Inflammatory macrophage (primary cell): ENCODE results near the gene CD82.
"Not testable (repeated sequence)": the region's sequence is repeated elsewhere in the genome, so short reads cannot be mapped to it uniquely, and the experiment has no call there.

Experiments used
- DNase-seq, 2 donors: peaks; one replicate each; pipeline ENCODE4 v3.0.0-alpha.2; 2020 to 2022

CD82 gene

DNA sequence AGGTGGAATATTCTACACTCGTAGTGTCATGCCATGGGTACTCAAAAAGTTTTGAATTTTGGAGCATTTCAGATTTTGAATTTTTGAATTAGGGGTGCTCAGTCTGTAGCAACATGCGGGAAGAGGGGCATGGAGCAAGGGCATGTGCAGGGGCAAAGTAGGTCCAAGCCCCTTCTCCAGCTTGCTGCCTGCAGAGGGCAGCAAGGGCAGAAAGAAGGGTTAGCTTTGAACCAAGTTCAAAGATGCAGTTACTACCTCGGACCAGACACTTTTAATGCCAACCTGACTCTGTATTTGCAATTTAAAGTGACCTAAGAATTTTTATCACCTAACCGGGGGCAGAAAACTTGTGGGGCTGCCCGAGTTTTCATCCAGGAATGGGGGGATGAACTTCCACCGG, 68.2 kb downstream of the CD82 start:
- no peak for DNase-seq

DNA sequence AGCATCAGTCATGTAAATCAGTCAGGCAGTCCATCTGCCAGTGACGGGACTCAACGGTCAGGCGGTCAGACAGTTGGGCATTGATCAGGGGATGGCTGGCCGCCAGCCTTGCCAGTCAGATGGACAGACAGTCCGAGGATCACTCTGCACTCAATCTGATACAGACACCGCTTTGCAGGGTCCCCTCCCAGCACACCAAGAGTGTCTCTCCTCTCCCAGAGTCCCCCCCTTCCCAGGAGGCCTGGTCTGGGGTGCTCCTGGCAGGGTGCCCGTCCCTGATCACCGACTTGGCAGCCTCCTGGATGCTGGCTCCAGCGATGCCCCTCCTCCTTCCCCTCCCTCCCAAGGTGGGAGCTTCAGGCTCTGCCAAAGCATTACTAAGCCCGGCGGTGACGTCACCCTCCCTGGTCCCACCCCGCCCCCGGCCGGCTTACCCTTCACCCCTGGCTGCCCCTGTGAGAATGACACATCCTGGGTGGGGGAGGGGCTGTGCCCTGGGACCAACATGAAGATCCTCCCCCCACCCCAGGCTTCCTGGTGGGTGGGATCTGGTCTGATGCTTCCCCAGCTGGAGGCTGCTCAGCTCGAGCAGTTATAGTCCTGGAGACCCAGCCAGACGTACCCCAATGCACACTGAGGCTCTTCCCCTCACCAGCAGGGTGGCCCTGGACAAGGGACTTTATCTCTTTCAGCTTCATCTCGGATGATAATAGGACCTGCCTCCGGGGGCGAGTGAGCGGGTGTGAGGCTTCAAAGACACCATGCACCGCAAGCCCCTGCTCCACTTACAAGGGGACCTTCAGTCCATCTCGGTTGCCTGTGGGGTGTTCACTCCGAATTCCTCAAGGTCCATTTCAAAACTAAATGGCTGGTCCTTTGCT, 69.2 kb downstream of the CD82 start:
- no peak for DNase-seq

DNA sequence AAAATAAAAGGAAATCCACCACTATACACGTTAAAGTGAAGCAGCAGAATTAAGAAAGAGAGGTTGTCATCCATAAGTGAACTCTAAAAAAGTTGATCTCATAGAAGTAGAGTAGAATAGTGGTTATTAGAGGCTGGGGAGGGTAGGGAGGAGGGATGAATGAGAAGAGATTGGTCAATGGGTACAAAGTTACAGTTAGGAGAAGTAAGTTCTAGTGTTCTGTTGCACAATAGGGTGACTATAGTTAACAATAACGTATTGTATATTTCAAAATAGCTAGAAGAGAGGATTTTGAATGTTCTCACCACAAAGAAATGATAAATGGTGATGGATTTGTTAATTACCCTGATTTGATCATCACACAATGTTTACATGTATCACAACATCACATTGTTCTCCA, 72.0 kb downstream of the CD82 start:
- peak; percentile 29 to 76 for DNase-seq

DNA sequence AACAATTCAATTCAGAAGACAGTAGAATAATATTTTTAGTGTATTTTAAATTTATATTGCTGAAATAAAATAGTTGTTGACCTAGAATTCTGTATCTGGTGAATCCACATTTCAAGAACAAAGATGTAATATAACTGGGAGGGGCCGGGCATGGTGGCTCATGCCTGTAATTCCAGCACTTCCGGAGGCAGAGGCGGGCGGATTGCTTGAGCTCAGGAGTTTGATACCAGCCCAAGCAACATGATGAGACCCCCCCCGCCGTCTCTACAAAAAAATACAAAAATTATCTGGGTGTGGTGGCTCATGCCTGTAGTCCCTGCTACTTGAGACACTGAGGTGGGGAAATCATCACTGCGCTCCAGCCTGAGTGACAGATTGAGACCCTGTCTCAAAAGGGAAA, 72.6 kb downstream of the CD82 start:
- no peak for DNase-seq

DNA sequence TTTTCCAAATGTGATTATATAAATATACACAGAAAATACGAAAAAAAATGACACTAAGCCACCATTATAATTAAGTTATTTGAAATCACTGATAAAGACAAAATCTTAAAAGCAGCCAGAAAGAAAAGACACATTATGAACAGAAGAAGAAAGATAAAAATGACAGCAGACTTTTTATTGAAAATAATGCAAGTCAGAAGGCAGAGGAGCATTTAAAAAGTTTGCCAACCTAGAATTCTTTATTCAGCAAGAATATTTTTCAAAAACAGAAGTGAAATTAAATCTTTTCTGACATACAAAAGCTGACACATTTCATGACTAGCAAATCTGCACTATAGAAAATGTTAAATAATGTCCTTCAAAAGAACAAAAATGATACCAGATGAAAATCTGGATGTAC, 77.8 kb downstream of the CD82 start:
- peak in 1 of 2 donors; percentile 17 for DNase-seq

DNA sequence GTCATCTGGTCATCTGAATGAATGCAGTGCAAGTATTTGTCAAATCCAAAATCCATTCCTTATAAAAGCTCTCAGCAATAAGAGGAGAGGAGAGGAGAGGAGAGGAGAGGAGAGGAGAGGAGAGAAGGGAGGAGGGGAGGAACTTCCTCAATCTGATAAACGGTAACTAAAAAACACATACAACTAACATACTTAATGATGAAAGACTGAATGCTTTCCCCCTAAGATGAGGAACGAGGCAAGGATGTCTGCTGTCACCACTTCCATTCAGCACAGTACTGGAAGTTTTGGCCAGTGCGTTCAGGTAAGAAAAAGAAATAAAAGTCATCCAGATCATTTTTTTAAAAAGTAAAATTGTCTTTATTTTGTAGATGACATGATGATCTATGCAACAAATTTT, 80.4 kb downstream of the CD82 start:
- peak in 1 of 2 donors; percentile 7 for DNase-seq

DNA sequence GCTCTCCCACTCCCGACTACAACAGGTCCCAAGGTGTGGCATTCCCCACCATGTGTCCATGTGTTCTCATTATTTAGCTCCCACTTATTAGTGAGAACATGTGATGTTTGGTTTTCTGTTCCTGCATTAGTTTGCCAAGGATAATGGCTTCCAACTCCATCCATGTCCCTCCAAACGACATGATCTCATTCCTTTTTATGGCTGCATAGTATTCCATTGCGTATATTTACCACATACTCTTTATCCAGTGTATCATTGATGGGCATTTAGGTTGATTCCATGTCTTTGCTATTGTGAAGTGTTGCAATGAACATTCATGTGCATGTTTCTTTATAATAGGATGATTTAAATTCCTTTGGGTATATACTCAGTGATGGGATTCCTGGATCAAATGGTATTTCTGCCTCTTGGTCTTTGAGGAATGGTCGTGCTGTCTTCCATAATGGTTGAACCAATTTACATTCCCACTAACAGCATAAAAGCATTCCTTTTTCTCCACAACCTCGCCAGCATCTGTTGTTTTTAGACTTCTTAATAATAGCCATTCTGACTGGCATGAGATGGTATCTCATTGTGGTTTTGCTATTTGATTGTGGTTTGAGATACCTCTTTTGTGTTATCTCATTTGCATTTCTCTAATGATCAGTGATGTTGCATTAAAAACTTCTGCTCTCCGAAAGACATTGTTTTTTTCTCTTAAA, 81.9 kb downstream of the CD82 start:
- not testable (repeated sequence) for DNase-seq

DNA sequence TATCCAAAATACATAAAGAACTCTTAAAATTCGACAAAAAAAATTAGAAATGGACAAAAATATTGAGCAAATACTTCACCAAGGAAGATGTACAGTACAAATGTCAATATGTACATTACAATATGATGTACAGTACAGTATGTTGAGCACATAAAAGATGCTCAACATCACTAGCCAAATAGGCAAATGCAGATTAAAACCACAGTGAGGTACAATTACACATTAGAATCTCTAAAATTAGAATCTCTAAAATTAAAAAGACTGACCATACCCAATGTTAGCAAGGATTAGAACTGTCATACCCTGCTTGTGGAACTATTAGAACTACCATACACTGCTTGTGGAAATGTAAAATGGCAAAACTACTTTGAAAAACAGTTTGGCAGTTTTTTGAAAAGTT, 82.6 kb downstream of the CD82 start:
- no peak for DNase-seq

DNA sequence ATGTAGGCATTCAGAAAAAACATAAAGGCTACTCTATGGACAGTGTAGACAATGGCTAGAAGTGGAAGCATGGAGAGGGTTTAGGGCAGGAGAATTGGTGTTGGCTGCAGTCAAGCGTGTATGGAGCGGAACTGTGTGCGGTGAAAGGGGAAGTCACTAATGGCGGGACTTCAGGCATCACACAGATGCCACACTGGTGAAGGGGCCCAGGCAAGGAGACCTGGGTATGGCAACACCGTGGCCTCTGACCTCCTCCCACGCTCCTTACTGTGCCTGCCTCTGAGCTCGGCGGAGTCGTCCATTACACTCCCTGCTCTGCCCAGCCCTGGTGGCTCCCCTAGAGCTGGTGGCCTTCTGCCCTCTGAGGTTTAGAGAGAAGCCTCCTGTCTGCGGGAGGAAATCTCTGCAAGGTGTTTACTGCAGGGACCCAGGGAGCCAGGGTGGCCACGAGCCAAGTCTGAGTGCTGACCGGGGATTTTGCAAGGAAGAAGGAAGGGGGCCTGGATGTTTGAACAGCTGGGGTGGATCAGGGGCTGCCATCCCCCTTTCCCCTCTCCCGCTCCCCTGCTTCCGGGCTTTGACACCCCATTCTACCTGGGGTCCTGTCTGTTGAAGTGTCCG, 86.2 kb downstream of the CD82 start:
- DNase-seq: no peak

DNA sequence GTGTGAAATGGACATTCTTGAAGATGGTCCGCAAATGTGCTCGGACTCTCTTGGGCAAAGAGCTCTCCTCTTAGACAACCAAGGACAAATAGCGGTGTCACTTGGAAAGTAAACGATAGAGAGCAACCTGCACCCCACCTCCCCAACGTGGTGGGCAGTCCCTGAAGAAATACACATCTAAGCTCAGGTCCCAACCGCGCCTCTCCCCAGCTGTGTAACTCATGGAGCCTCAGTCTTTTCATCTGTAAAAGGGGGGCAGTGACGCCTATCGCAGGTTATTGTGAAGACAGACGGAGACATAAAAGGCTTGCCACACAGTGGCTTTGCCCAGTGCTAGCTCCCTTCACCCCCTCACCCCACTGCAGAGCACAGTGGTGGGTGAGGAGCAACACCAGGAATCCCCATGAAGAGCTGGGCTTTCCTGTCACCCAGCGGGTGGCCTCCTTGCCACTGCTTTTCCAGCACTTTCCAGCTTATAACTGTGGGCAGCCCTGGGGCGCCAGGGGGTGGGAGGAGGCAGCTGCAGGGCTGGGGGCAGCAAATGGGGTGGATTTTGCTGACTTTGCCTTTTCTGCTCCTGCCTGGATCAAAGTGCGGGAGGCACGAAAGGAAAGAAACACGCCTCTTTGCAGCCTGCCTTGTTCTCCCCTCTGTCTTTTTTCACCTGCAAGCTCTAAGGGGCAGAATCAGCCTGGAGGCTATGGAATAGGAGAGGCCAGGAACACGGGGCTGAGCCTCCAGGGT, 87.6 kb downstream of the CD82 start:
- no peak for DNase-seq

DNA sequence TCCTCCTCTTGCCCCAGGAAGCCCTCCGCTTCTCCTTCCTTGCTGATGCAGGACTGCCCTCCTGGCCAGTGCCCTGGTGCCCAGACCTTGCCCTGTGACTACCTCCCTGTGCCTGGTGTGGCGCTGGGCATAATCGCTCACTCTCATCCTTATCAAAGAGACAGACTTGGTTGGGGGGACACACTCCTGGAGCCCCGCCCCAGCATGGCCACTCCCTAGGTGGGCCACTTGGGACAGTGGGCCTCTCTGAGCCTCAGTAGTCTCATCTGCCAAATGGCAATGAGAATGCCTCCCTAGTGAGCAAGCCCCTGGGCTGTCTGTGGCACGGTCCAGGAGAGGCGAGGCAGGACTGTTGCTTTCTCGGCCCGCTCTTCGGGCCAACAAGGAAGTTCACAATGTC, 88.6 kb downstream of the CD82 start:
- DNase-seq: no peak

DNA sequence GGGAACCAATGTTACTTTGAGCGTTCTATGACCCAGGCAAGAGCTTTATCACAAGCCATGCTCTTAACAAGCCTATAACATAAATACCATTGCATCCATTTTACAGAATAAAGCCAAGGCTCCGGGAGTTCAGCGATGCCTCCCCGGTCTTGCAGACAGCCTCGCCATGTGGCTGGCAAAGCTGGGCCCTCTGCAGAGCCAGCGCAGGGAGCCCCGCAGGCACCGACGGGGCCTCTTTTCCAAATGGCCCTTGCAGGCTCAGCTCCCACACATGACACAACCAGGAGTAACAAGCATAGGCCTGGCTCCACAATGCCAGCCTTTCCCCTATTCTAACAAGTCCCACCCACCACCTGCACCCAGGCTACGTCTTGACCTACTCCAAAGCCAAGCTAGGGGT, 89.1 kb downstream of the CD82 start:
- DNase-seq: no peak

DNA sequence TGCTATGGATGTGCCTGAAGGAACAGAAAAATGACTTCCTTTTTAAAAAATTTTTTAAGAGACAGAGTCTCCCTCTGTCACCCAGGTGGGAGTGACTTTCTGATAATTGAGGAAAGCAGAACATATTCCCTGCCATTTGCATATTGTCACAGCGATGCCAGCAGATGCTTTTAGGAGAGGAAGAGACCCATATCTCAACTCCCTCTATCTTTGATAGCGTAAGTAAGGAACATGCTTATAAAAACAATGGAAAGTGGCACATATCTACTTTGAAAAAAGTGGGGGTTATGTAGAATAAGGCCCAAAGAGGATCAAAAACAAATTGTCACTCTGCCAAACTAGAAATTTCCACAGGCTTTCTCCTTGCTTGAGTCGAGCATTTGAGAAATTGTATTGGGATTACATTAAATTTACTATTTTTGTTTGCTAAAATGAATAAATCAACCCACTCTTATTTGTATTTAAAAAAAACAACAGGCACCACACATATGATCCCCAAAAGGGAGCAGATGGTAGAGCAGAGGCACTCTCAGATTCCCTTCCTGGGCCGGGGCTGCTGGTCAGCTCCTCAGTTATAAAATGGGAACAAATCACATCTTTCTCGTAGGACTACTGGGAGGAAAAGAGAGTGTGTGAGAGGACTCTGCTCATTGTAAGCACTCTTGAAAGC, 92.5 kb downstream of the CD82 start:
- no peak for DNase-seq

DNA sequence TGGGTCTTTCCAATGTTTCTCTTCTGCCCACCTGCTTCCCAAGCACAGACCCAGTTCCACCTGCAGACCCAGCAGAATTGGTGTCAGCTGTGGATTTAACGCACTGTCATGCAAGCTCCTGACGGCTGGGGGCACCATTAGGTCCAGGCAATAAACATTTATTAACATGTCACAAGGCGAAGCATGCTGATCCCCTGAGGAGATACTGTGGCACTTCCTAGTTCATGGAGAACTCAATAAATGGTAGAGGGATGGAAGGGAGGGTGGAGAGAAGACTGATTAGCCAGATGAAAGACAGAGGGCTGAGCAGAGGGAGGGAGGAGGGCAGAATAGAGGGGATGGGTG, 93.0 kb downstream of the CD82 start:
- DNase-seq: peak in 1 of 2 donors; percentile 10

DNA sequence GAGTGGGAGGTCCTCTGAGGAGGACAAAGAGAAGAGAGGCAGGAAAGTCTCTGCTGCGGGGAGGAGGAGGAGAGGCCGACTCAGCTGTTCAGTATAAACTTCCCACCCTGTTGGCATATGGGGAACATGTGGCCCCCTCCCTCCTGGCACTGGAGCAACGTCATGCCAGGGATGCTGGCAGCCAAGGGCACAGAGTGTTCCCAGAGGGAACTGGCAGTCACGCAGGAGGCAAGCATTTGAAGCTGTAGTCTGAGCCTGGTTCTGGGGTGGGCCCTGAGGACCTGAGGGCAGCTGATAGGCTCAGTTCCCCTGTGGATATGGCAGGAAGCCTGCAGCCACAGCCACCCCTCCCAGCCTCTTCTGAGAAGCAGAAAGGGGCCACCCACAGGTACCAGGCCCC, 94.2 kb downstream of the CD82 start:
- DNase-seq: no peak

DNA sequence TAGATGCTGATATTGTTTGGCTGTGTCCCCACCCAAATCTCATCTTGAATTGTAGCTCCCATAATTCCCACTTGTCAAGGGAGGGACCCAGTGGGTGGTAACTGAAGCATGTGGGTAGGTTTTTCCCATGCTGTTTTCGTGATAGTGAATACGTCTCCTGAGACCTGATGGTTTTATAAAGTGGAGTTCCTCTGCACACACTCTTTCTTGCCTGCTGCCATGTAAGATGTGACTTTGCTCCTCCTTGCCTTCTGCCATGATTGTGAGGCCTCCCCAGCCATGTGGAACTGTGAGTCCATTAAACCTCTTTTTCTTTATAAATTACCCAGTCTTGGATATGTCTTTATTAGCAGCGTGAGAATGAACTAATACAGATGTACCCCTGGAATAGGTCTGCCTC, 95.1 kb downstream of the CD82 start:
- not testable (repeated sequence) for DNase-seq

DNA sequence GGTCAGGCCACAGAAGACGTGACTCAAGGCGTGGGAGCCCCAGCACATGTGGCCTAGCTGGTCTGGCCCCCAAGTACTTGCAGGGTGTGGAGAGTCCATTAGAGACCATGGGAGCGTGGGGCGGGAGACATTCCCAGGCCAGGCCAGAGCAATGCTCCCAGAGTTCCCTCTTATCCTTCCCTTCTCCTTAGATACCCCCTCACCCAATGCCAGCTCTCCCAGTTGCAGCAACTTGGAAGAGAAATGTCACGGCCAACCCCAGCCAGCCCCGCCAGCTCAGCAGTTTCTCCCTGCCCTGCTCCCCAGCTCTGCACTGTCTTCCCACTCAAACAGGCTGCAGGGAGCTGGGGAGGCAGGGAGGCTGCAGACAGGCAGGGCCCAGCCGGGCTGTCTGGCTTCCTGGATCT, 95.9 kb downstream of the CD82 start:
- no peak for DNase-seq
